RPMI8226 (cell line): ENCODE measurements around the gene ANKRD9.

Source experiments
- DNase-seq: peaks from one replicate; pipeline ENCODE4 v3.0.0-alpha.2; 2015

ANKRD9 gene

DNA sequence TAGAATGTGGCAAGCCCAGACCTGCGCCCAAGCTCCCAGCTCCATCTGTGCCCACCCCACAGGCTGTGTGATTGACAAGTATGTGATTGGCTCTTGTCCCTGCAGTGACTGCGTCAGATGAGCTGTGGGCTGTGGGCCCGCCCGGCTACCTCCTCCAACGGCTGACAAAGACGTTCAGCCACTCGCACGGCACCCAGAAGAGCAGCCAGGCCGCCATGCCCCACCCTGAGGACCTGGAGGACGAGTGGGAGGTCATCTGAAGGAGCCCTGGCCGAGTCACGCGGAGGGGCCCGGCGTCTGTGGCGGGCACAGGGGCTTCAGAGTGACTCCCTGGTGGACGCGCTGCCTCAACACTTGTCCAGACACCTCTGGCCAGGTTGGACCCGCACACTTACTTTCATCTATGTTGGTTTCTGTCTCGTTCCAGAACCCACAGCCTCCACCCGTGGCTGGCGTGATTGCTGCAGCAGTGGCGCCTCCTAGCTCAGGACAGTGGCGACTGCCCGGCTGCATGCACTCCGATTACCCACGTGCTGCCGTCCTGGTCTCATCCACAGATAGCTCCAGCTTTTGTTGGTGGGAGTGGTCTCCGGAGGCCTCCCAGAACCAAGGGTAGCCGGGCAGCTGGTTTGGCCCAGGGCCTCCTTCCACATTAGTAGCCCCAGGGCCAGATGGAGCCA is 11.4 kb downstream of the ANKRD9 start:
- DNase-seq, result no peak

DNA sequence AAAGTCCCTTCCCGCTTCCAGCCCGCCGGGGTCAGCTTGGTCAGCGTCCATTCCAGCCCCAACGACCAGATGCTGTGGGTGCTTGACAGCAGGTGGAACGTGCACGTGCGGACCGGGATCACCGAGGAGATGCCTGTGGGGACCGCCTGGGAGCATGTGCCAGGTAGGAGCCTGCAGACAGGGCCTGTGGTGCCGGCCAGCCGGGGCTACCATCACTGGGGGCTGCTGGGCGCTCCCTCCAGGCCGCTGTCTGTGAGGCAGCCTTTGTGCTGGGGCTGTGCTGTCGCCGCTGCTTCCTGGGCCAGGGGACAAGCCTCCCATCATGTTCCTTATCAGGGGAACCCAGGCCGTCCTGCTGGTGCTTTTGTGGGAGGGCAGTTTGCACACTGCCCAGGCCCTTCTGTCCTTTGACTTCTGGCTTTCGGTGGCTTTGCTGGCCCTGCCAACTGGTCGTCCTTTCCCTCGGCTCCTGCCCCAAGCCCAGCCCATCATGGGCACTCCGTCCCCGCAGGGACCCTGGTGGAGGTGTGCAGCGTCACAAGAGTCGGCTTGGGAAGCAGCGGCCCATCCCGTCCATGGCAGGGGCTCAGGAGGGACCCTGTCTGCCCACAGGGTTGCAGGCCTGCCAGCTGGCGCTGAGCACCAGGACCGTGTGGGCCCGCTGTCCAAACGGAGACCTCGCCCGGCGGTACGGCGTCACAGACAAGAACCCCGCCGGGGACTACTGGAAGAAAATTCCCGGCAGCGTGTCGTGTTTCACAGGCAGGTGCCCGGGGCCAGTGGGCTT is 12.4 kb downstream of the ANKRD9 start:
- no peak for DNase-seq

DNA sequence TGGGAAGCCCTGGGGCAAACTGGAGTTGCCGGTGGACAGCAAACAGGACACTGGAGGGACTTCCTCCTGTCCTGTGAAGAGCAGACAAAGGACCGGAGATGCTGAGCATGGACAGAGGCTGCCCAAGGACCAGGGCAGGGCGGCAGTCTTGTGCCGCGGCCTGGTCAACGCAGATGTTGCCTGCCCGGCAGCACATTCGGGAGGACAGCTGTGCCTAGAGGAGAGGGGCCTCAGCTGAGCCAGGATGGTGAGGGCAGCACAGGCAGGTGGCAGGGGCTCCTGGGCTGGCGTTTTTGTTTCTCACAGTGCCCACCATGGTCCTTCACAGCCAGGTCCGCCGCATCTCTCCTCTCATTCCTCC is 13.3 kb downstream of the ANKRD9 start:
- no peak for DNase-seq

DNA sequence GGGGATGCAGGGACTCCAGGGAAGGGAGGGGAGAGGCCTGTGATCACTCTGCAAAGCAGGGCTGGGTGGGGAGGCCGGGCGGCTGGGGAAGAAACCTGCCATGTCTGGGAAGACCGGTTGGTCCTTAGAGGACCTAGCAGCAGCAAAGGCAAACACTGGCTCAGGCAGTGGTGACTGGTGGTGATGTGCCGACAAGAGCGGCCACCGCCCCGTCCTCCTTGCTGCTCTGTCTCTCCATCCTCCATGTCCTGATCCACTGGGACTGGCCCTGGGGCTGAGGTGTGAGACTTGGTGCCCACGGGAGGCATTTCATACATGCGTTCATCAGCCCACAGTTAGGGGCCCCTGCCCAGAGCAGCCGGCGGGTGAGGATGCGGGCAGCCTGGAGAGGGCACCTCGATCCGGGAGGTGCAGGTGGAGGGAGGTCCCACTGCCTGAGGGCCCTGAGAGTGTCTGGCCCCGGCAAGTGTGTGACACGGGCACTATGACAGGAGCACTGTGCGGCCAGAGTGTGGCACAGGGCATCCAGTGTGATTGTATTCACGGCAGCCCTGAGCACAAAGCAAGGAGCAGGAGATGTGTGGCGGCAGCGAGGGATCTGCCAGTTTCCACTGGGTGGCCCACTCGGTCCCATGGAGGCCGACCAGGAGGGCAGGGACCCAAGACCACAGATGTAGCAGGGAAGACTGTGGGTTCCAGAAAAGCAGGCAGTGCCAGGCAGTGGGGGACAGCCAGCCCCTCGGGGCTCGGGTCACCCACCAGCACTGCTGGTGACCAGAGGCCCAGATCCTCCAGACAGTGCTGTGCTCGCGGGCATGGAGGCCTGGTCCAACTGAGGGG is 13.9 kb downstream of the ANKRD9 start:
- no peak for DNase-seq

DNA sequence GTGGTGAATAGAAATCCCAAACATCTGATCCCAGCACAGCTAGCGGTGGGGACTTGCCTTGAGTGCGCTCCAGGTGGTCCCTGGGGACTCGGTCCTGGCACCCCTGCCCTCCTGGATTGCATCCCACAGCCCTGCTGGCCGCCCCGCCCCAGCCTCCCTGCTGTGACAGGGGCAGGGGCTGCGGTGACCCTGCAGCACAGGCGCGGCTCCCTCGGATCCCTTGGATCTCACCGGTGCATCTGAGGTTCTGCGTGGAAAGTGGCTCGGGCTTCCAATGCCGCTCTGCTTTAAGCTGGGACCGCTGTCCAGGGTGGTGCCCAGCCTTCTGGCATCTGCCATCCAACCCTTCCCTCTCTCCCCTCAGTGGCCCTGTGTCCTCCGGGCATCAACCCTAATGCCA is 16.0 kb downstream of the ANKRD9 start:
- no peak for DNase-seq

DNA sequence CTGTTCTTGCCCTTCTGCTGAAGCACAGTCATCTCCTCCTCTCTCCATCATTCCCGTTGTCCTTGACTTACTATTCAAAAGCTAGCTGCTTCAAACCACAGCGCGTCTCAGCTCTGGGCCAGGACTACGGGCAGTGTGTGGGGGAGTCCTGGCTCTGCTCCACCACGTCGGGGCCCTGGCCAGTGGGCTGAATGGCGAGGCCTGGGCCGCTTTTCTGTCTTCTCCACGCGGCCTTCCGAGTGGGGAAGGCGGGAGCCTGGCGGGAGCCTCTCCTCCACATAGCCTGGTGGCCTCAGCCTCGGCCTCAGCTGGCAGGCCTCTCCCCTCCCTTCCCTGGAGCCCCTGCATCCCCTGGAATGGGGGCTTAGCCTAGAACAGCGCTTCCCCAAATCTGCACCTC is 16.5 kb downstream of the ANKRD9 start:
- no peak for DNase-seq

DNA sequence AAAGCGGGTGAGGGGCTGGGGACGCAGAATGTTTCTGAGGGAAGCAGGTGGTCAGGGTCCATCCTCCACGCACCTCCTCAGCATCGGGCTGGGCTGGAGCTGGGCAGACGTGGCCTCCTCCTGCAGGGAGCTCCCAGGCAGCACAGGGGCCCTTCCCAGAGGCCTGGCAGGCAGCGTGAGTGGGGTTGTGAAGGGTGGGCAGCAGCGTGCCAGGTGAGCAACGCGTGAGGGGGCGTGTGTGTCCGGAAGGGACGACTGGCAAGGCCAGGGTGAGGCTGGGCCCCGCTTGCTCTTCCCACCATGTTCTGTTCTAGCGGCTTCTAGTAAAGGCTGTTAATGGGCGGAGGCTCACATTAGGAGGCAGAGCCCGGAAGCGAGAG is 17.1 kb downstream of the ANKRD9 start:
- DNase-seq, result no peak

DNA sequence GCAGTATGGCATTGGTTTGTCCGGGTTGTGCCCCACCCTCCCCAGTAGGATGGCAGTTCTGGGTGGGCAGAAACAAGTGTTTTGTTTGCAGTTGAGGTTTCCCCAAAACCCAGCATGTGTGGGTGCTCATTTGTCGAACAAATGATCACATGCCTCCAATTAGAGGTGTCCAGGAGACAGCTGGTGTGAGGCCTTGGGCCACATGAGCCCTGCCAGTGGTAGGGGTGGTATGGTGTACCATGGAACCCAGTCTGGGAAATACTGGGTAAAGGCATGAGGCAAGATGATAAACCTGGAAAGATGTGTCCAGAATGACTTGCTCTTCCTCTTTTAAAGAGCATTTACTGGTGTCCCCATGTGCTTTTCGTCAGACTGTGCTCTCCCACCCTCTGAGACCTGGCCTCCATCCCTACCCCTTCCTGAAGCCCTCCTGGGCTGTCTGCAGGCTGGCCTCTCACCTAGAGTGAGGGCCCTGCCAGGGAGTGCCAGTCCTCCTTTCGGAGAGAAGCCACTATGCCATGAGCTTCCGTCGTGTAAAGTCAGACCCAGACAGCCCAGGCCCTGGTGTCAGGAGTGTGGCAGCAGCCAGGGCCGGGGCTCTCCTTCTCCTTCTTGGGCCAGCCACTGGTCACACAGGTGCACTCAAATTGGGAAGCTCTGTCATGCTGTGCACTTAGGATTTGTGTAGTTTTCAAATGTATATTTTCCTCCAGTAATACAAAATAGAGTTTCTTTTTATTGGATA is 17.6 kb downstream of the ANKRD9 start:
- DNase-seq, result no peak

DNA sequence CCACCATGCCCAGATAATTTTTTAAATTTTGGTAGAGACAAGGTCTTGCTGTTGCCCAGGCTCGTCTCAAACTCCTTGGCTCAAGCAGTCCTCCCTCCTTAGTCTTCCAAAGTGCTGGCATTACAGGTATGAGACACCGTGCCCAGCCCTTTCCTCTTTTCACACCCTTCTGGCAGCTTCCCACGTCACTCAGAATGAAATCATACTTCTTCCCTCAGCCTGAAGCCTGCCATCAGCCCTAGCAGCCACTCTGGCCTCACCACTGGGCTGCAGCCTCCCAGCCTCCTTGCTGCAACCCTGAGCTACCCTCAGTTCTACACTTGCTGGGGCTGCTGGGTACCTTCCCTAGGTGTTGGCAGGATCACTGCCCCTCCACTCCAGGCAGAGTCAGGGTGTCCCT is 18.2 kb downstream of the ANKRD9 start:
- DNase-seq, result no peak

DNA sequence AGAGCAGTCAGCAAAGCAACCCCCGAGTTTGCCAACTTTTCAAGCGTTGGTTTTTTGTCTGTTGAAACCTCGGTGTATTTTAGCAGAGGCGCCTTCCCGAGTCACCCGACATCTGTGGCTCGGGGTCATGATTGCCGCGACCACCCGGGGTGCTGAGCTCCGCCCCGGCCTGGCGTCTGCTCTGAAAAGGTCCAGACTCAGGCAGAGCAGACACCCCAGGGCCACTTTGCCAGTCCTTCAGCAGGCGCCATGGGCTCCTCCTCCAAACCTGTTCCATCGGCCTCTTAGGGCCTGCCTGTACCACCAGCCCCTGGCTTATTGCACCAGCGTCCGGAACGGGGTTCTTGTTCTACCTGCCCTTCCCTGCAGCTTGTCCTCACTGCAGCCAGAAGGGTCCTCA is 19.1 kb downstream of the ANKRD9 start:
- DNase-seq, result no peak

DNA sequence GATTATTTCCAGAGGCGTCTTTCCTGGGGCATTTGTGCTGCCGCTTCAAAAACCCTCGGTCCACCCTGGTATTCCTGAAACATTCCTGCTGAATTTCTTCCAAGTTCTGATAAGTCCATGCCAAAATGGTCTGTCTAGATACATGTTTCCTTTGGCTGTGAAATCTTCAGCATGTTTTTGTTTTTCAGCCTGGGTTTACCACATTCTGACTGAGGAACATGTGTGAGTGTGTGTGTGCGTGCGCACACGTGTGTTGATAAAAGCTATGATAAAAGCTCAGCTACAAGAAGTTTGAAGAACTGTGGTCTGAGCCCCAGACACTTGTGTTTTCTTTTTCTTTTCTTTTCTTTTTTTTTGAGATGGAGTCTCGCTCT is 22.4 kb downstream of the ANKRD9 start:
- DNase-seq, result no peak

DNA sequence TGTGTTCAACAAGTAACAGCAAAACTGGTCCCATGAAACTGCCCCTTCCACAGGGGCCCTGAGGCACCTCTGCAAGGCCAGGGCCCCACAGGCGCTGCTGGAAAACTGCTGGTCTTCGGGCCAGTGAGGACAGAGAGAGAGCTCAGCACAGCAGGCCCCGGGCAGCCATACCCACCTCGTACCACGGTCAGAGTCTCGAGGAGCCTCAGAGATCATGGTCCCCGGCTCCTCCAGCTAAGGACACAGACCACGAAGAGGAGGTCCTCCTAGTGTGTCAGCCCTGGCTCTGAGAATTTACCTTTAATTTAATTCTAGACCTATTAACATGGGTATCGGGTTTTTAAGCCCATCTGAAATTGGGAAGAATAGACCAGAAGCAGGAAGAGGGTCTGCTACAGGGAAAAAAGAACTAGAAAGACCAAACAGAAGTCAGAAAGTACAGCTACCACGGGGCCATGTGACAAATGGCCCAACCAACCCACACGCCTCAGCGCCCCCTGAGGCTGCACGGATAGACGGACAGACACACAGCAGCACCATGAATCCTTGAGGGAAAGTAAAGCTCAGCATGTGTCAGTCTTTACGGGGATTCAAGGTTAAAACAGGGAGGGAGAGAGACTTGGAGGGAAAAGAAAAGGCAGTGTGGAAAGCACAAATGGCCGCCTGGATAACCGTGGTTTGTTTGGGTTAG is 22.9 kb downstream of the ANKRD9 start:
- DNase-seq, result no peak

DNA sequence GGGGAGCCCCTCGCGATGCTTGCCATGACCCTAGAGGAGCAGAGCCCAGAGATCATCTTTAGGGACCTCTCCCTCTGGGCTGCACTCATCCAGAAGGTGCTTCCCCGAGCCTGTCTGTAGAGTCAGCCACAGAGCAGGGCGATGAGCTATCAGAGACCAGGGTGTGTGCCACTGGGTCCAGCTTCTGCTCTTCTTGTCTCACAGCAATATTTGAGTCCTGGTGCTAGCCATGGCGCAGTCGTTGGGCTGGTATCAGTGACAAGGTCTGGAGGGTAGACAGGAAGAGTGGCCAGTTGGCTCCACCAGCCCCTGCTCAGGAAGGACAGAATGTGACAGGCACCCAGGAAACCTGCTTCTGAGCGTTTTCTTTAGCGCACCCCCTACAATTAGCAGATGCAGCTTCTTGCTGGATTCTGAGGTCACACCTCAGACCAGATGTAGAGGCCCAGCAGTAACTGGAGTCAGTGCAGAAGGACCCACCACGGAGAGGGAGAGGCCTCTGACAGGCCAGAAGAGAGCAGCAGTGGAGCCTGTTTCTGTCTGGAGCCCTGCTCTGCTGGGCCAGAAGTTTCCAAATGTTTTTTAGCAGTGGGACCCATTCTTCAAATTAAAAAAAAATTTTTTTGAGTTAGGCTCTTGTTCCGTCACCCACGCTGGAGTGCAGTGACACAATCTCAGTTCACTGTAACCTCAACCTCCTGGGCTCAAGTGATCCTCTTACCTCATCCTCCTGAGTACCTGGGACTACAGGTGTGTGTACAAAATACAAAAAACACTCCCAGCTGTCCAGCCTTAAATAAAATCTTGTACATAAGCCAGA is 23.7 kb downstream of the ANKRD9 start:
- DNase-seq, result no peak

DNA sequence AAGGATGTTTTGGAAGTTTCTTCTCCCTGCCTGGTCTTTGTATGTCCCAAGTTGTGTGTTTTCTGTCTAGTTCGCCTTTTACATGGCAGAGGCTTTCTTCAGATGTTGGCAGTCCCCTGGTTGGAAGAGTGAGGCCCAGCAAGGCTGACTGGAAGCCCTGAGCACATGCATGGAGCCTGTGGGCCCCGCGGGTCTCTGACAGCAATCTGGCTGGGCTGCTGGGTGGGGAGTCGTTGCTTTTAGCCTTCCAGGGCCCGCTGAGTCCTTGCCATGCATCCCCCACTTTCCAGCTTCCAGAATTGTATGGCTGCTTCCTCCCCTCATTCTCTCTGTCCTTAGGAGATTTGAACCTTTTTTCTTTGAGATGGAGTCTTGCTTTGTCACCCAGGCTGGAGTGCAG is 25.3 kb downstream of the ANKRD9 start:
- DNase-seq, result no peak

DNA sequence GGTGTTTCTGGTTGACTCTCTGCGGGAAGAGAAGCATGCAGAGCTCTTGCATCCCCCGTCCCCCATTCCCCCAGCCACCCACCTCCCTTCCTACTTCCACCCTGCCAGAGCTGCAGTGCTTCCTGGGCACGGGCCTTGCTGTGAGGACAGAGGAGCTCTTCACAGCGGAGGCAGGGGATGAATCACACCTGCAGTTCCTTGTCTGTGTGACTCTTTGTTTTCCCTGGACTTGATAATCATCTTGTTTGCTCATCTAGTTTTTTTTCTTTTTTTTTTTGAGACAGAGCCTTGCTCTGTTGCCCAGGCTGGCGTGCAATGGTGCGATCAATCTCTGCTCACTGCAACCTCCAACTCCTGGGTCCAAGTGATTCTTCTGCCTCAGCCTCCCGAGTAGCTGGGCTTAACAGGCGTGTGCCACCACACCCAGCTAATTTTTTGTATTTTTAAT is 27.8 kb downstream of the ANKRD9 start:
- no peak for DNase-seq

DNA sequence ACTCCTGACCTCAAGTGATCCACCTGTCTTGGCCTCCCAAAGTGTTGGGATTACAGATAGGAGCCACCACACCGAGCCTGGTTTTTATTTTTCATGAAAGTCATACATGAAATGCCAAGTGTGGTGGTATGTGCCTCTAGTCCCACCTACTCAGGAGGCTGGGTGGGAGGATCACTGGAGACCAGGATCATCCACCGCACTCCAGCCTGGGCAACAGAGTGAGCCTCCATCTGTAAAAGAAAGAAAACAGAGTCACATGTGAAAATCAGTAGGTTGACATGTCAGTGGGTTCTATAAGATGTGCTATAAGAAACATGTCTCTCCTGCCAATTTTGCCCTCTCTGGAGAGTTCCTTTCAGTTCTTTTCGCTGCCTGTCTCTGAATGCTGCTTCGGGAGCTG is 28.2 kb downstream of the ANKRD9 start:
- DNase-seq, result no peak

DNA sequence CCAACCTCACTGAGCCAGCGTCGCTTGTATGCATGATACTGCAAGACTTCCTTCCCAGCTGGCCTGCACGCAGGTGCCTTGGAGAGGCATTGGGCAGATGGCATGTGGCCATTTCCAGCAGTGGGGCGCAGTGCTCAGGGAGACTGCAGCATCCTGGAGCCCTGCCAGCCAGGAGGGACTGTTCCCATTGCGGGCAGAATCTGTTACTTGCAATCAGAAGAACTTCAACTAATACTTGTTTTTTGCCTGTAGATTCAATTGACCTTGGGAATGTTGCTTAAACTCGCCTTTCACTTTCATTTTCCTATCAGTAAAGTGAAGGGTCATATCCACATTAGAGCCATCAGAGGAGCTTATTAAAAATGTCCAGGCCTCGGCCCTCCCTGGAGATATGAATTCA is 29.8 kb downstream of the ANKRD9 start:
- peak; percentile 66 for DNase-seq

DNA sequence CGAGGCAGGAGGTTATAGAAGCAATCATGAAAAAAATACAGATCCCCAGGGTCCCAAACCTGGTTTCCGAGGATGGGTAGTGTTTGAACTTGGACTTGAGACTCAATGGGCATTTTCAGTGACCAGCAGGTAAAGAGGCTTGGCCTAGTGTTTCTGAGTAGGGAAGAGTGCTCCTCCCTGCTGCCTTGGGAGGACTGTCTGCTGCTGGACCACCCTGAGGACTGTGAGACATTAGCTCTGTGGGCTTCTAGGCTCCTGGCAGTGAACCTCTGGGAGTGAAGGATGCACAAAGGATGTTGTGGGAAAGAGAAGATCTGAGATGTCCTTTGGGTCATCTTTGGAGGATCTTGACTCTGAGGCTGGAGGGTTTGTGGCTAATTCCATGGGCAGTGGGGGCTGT is 30.5 kb downstream of the ANKRD9 start:
- DNase-seq, result no peak

DNA sequence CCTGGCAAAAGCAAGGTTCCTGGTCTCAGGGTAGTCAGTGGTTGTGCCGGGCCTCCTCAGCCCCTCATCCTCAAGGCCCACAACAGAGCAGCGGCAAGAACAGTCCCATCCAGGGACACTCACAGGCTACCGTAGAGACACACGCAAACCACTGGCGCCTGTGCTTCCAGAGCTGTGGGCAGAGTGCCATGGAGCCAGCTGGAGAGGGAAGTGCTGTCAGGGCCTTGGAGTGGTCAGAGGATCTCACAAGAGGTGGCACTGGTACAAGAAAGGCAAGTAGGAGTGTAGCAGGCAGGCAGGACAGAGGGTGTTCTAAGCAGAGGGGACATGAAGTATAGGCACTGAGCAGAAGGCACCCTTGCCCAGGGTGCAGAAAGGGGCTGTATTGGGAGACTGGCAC is 34.6 kb downstream of the ANKRD9 start:
- no peak for DNase-seq

DNA sequence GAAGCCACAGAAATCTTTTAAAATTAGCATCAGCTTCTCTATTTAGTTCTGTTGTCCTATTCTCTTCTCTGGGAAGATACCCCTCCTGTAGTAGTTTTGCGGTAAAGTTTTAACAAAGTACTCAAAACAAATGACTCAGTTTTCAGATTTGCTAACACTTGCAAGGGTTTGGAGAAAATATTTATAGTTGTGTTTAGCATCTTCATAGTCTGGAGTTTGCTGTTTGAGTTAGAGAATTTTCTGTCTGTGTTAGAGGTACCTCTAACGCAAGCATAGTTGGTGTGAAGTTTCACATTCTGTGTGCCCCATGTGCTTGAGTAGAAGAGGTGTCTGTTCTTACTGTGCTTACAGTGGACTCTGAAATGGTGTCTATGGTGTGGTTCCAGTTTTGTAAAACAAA is 36.0 kb downstream of the ANKRD9 start:
- no peak for DNase-seq

DNA sequence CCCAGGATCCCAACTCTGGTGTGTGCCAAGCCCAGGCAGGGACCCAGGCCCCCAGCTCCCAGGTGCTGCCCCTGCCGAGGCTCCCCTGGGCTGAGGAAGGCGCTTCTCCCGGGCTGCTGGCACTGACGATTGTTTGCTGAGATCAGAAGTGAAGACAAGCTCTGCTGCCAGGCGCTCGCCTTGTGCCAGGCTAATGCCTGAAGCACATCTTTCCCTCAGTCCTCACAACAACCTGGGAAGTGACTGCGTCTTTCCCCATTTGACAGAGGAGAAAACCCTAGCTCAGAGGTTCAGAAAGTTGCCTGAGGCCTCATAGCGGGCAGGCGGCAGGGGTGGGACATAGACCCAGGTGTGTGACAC is 36.8 kb downstream of the ANKRD9 start:
- DNase-seq, result no peak
